K562 (cell line): ENCODE measurements around the gene KCNC3. TPM values are rescaled to one million over a fixed set of nuclear protein-coding genes. Genes with fewer than 3 reads are reported as not detected.

Experiments used
- ARID1B ChIP-seq: fragments of 450-650 bp; IDR thresholded peaks from 2 replicates; pipeline ENCODE4 v1.6.1; 2016; ENCODE audit warnings: antibody characterized with exemption, mild to moderate bottlenecking, inconsistent platforms
- DNMT1 ChIP-seq: fragments of 450-650 bp; IDR thresholded peaks from 2 replicates; pipeline ENCODE4 v1.6.1; 2016; ENCODE audit warnings: antibody characterized with exemption, mild to moderate bottlenecking
- FOXK1 ChIP-seq: sonication (generic); formaldehyde crosslinking; IDR thresholded peaks from 2 replicates; pipeline ENCODE4 v1.8.0; 2022; ENCODE audit warnings: missing genetic modification reagents, mild to moderate bottlenecking, borderline replicate concordance
- HEY1 ChIP-seq: fragments of 250-450 bp; sonication (Bioruptor Pico); IDR thresholded peaks from 2 replicates; pipeline ENCODE4 v1.5.0; 2020; ENCODE audit warnings: mild to moderate bottlenecking, moderate library complexity, borderline replicate concordance
- POLR2B ChIP-seq: fragments of 450-650 bp; IDR thresholded peaks from 2 replicates; pipeline ENCODE4 v1.6.1; 2018; ENCODE audit warnings: low read depth; ENCODE audit not compliant: partially characterized antibody
- SUPT5H ChIP-seq: fragments of 450-650 bp; IDR thresholded peaks from 2 replicates; pipeline ENCODE4 v1.6.1; 2016
- TCF3 ChIP-seq: sonication (generic); formaldehyde crosslinking; IDR thresholded peaks from 2 replicates; pipeline ENCODE4 v1.4.0; 2020; ENCODE audit warnings: mild to moderate bottlenecking, missing genetic modification reagents
- YY1 ChIP-seq, 3 experiments: IDR thresholded peaks; 2 replicates each; pipeline ENCODE4 v1.6.1; 2011; ENCODE audit warnings: low read length in 2 of 3, mild to moderate bottlenecking in 2 of 3, moderate library complexity in 2 of 3, borderline replicate concordance in 1 of 3, control low read depth in 1 of 3, low read depth in 1 of 3; ENCODE audit not compliant: insufficient read depth in 3 of 3, insufficient replicate concordance in 2 of 3, control insufficient read depth in 1 of 3, insufficient read length in 1 of 3; ENCODE audit errors: extremely low read depth in 1 of 3
- ZFX ChIP-seq: sonication (generic); formaldehyde crosslinking; IDR thresholded peaks from 2 replicates; pipeline ENCODE4 v1.8.0; 2022; ENCODE audit warnings: mild to moderate bottlenecking, missing genetic modification reagents, moderate library complexity
- polyA plus RNA-seq, 8 experiments: library from polyadenylated mRNA; depleted of rRNA in 4 of 8; stranded (reverse) in 5 of 8; unstranded in 3 of 8; fragments of >200 nt; fragmentation: Nextera tagmentation in 2 of 8; fragmentation: Illumina TruSeq in 1 of 8; extraction: Ambion mirVana in 2 of 8; extraction: Trizol in 1 of 8; gene quantifications; 2 replicates each; pipeline versions ENCODE4 v1.2.1 to v1.2.3, GENCODE V29; 2011 to 2014; ENCODE audit warnings: inconsistent platforms in 1 of 8, missing spikeins in 1 of 8
- total RNA-seq, 7 experiments: library from RNA; depleted of rRNA in 6 of 7; stranded (reverse); fragments of >200 nt in 6 of 7; fragmentation: Illumina TruSeq in 2 of 7; extraction: Trizol in 2 of 7; gene quantifications; 2 replicates each; pipeline versions ENCODE4 v1.2.1 to v1.2.3, GENCODE V29; 2011 to 2021; ENCODE audit warnings: low replicate concordance in 1 of 7
- TF ChIP-seq, protein P1 (sequence below): sonication (generic); formaldehyde crosslinking; IDR thresholded peaks from 2 replicates; pipeline ENCODE4 v1.8.0; 2022; ENCODE audit warnings: missing genetic modification reagents, mild to moderate bottlenecking, moderate library complexity, borderline replicate concordance
- TF ChIP-seq, protein P2 (sequence below): sonication (generic); formaldehyde crosslinking; IDR thresholded peaks from 2 replicates; pipeline ENCODE4 v1.8.0; 2022; ENCODE audit warnings: mild to moderate bottlenecking, missing genetic modification reagents
- TF ChIP-seq, protein P3 (sequence below): sonication (generic); formaldehyde crosslinking; IDR thresholded peaks from 2 replicates; pipeline ENCODE4 v1.8.0; 2023; ENCODE audit warnings: mild to moderate bottlenecking, missing genetic modification reagents
- TF ChIP-seq, protein P4 (sequence below): fragments of 250-450 bp; sonication (Bioruptor Pico); IDR thresholded peaks from 2 replicates; pipeline ENCODE4 v1.5.0; 2021
- TF ChIP-seq, protein P5 (sequence below): fragments of 450-650 bp; IDR thresholded peaks from 2 replicates; pipeline ENCODE4 v1.6.1; 2016; ENCODE audit warnings: mild to moderate bottlenecking
- TF ChIP-seq, protein P6 (sequence below): fragments of 450-650 bp; formaldehyde crosslinking; IDR thresholded peaks from 2 replicates; pipeline ENCODE4 v1.4.0; 2022; ENCODE audit warnings: missing genetic modification characterization

The KCNC3 gene
- total and polyA plus RNA-seq, 9 of the 15 experiments (the other 6 are each of a cell fraction or from before 2014, with no cell fraction given): 0.03 to 26.2 (median 2.0) TPM

DNA sequence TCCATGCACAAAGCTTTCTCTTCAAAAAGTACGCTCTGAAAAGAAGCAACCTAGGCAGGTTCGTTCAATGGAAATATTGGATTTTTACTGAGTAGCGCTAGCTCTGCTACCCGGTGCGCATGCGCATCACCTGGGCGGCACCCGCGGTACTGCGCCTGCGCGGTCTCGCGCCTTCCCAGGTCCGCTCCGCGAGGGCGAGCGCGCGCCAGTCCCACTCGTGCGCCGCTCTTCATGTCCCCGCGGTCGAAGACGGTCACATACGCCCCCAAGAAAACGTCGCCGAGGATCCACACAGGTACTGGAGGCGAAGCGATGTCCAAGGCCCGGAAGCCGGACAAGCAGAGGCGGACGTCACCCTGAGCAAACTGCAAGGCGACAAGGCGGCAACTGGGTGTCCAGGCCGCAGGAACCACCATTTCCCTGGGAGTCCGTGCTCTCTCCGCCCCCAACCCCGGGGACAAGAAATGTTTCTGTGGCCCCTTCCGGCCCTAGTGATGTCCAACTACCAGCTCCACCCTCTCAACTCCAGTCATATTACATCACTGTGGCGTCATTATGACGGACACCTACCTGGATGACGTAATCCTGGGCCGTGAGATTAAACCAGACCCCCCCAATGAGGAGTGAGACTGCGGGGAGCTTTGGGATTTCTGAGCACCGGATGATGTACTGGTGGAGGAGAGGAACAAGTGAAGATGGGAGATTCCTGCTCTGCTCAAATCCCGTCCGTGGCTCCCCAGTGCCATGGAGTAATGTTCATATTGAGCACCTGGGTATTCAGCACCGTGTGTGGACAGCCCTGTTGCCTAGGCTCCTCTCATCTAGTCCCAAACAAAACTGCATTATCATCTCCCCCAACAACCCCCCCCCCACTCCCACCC, 4.8 kb upstream of the KCNC3 start (continued):
- TF ChIP-seq, protein P1, sequence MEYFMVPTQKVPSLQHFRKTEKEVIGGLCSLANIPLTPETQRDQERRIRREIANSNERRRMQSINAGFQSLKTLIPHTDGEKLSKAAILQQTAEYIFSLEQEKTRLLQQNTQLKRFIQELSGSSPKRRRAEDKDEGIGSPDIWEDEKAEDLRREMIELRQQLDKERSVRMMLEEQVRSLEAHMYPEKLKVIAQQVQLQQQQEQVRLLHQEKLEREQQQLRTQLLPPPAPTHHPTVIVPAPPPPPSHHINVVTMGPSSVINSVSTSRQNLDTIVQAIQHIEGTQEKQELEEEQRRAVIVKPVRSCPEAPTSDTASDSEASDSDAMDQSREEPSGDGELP (CRISPR knock-in tag): peak; percentile 64; the same call in 1 of the 2 replicates
- TF ChIP-seq DNMT1 (0 out of 2 replicates have a peak, but pooled peaks have one; percentile 25), FOXK1 (CRISPR knock-in tag) (peak; percentile 92), HEY1 (CRISPR knock-in tag) (no peak), SUPT5H (peak; percentile 94), YY1 (IDR thresholded peaks at IDR 0.05; ENCODE audit: borderline replicate concordance in 1 of 3, control insufficient read depth in 1 of 3, extremely low read depth in 1 of 3, insufficient read depth in 3 of 3, insufficient read length in 1 of 3, insufficient replicate concordance in 2 of 3, low read depth in 1 of 3, low read length in 2 of 3) (peak in 1 of 3 experiments; percentile 53), POLR2B (peak; percentile 95), ARID1B (peak; percentile 45), TCF3 (no peak), ZFX (CRISPR knock-in tag) (peak; percentile 96)
- TF ChIP-seq, protein P2, sequence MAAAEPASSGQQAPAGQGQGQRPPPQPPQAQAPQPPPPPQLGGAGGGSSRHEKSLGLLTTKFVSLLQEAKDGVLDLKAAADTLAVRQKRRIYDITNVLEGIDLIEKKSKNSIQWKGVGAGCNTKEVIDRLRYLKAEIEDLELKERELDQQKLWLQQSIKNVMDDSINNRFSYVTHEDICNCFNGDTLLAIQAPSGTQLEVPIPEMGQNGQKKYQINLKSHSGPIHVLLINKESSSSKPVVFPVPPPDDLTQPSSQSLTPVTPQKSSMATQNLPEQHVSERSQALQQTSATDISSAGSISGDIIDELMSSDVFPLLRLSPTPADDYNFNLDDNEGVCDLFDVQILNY (CRISPR knock-in tag): peak; percentile 96
- TF ChIP-seq, protein P3, sequence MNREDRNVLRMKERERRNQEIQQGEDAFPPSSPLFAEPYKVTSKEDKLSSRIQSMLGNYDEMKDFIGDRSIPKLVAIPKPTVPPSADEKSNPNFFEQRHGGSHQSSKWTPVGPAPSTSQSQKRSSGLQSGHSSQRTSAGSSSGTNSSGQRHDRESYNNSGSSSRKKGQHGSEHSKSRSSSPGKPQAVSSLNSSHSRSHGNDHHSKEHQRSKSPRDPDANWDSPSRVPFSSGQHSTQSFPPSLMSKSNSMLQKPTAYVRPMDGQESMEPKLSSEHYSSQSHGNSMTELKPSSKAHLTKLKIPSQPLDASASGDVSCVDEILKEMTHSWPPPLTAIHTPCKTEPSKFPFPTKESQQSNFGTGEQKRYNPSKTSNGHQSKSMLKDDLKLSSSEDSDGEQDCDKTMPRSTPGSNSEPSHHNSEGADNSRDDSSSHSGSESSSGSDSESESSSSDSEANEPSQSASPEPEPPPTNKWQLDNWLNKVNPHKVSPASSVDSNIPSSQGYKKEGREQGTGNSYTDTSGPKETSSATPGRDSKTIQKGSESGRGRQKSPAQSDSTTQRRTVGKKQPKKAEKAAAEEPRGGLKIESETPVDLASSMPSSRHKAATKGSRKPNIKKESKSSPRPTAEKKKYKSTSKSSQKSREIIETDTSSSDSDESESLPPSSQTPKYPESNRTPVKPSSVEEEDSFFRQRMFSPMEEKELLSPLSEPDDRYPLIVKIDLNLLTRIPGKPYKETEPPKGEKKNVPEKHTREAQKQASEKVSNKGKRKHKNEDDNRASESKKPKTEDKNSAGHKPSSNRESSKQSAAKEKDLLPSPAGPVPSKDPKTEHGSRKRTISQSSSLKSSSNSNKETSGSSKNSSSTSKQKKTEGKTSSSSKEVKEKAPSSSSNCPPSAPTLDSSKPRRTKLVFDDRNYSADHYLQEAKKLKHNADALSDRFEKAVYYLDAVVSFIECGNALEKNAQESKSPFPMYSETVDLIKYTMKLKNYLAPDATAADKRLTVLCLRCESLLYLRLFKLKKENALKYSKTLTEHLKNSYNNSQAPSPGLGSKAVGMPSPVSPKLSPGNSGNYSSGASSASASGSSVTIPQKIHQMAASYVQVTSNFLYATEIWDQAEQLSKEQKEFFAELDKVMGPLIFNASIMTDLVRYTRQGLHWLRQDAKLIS (CRISPR knock-in tag): peak; percentile 95
- TF ChIP-seq, protein P4, sequence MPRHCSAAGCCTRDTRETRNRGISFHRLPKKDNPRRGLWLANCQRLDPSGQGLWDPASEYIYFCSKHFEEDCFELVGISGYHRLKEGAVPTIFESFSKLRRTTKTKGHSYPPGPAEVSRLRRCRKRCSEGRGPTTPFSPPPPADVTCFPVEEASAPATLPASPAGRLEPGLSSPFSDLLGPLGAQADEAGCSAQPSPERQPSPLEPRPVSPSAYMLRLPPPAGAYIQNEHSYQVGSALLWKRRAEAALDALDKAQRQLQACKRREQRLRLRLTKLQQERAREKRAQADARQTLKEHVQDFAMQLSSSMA (CRISPR knock-in tag): peak; percentile 63
- TF ChIP-seq, protein P5, sequence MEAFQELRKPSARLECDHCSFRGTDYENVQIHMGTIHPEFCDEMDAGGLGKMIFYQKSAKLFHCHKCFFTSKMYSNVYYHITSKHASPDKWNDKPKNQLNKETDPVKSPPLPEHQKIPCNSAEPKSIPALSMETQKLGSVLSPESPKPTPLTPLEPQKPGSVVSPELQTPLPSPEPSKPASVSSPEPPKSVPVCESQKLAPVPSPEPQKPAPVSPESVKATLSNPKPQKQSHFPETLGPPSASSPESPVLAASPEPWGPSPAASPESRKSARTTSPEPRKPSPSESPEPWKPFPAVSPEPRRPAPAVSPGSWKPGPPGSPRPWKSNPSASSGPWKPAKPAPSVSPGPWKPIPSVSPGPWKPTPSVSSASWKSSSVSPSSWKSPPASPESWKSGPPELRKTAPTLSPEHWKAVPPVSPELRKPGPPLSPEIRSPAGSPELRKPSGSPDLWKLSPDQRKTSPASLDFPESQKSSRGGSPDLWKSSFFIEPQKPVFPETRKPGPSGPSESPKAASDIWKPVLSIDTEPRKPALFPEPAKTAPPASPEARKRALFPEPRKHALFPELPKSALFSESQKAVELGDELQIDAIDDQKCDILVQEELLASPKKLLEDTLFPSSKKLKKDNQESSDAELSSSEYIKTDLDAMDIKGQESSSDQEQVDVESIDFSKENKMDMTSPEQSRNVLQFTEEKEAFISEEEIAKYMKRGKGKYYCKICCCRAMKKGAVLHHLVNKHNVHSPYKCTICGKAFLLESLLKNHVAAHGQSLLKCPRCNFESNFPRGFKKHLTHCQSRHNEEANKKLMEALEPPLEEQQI: no peak
- TF ChIP-seq, protein P6, sequence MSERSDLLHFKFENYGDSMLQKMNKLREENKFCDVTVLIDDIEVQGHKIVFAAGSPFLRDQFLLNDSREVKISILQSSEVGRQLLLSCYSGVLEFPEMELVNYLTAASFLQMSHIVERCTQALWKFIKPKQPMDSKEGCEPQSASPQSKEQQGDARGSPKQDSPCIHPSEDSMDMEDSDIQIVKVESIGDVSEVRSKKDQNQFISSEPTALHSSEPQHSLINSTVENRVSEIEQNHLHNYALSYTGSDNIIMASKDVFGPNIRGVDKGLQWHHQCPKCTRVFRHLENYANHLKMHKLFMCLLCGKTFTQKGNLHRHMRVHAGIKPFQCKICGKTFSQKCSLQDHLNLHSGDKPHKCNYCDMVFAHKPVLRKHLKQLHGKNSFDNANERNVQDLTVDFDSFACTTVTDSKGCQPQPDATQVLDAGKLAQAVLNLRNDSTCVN (CRISPR knock-in tag): peak; percentile 37; the same call in 1 of the 2 replicates
